Metanephros (tissue), 2 donors: ENCODE data around the gene LRMDA. TPM values are rescaled to one million over a fixed set of nuclear protein-coding genes. Genes with fewer than 3 reads are reported as not detected.

Source experiments
- small RNA-seq: library from RNA; depleted of rRNA; stranded (forward); fragments of <200 nt; gene quantifications from one replicate; pipeline ENCODE3, GENCODE V24; 2014; ENCODE audit warnings: low replicate concordance
- total RNA-seq: library from RNA; depleted of rRNA; stranded (reverse); fragments of >200 nt; gene quantifications from one replicate; pipeline ENCODE4 v1.2.3, GENCODE V29; 2014

LRMDA gene
- 22.6 TPM for total RNA-seq

DNA sequence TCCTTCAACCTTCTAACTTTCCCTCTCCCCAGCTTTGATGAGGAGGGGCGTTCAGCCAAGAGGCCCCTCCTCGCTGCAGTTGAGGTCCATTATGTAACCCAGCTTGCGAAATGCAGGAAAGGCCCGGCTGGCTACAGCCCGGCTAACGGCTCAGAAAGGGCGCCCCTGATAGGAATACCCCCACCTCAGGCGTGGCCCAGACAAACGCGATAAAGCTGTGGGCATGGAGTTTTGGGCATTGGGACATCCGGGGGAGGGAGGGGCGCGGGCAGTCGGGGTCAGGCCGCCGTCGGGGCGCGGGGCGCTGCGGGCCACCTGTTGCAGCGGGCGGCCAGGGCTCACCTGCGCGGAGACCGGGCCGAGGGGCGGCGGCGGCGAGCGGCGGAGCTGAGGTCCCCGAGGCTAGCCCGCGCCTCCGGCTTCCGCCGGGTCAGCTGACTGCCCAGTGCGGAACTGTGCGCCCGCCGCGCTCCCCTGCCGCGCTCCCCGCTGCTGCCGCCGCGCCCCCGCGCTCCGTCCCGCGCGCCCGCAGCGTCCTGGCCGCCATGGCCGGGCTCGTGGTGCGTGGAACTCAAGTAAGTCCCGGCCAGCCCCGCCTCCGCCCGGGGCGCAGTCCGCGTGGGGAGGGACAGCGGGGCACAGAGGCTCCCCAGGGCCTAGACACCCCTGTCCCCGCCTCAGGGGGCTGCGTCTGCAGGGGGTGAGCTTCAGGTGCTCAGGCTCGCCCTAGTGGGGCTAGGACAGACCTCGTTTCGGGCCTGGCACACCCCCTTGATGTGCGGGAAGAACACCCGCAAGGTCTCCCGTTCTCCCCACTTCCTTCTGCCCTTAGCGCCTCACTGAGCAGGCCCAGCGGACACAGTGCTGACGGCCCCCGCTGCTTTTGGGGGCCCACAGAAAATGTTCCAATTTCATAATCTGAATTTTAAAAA is at the start of gene LRMDA:
TSS of gene LRMDA (plus strand) at position 445 of the 932 bp plus-strand sequence.

DNA sequence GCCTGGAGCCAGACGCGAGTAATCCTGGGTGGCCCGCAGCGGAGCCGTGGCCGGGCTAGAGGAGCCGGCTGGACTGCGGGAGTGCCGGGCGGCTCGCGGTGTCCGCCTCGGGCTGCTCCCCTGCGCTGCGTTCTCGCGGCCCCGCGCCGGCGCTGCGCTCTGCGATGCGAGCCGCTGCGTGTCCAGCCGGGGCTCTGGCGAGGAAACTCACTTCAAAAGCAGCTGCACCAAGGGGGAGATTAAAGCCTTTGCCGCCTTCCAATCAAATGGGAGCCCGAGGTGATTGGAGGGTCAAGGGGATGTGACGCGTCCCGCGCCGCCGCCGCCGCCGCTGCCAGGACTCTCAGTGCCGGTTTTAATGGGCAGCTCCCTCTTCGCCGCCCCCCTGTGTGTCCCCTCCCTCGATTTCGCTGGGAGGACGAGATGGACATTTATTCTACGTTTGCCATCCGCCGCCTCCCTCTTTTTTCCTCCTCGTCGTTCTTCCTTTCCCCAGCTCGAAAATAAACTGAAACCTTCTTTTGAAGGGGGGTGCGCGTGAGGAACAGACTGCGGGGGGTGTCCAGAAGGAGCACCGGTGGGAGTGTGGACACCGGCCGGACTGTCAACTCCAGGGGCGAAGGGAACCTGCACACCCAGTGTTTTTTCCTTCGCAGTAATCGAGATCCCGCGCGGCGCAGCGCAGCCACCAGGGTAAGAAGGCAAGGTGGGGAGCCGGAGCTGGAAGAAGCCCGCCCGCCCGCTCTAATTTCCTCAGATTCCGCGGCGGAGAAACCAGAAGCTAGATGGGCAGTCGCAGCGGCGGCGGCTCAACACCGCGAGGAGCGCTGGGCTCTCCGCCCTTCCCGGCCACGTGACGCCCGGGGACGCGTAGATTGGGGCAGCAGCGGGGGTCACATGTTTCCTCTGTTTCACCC is 29.6 kb upstream of the LRMDA start, which contains the start of gene ZNF503:
TSS of gene ZNF503 (minus strand) at position 196 of the 917 bp plus-strand sequence. CDS start 345 bp downstream, outside the sequence.

Small RNA genes within 50 kb of the gene (small RNA-seq; reads per million reads assigned to genes)
- gene MIR606 (not detected), gene RN7SL518P (not detected), gene RNU6-673P (not detected)

Other genes starting within 250 kb of the LRMDA start
- 144 TPM for gene VDAC2, start 220.8 kb upstream of the LRMDA start, total RNA-seq
- gene COMTD1, start 195.7 kb upstream of the LRMDA start, total RNA-seq, result 16.8 TPM
- 72.3 TPM for gene ZNF503, start 29.9 kb upstream of the LRMDA start, total RNA-seq